HG02885 (cell line): Measurements from ENCODE around the gene RIMS3.
"Not testable (repeated sequence)": the region's sequence is repeated elsewhere in the genome, so short reads cannot be mapped to it uniquely, and the experiment has no call there.

Experiments
- ATAC-seq: cut with Tn5 transposase; IDR thresholded peaks from one replicate; pipeline ENCODE4 v1.9.1; 2021; ENCODE audit warnings: mild to moderate bottlenecking; ENCODE audit not compliant: unreplicated experiment, poor library complexity

RIMS3 gene

DNA sequence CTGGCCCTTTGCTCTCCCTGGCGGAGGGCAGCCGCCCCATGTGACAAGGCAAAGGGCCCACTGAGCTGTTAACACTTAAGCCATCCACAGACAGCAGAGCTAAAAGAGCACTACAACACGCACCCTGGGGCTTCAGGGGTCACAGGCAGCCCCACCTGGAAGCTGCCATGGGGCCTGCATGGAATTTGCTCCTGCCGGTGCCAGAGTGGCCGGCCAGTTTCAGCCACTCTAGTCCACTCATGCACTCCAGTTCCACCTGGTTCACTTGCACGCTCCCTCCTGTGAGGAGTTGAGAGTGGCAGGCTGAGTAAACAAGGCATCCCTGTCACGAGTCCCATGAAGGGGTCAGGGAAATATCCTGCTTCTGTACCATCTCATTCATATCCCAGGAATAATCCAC is 55.3 kb downstream of the RIMS3 start:
- ATAC-seq, result no peak

DNA sequence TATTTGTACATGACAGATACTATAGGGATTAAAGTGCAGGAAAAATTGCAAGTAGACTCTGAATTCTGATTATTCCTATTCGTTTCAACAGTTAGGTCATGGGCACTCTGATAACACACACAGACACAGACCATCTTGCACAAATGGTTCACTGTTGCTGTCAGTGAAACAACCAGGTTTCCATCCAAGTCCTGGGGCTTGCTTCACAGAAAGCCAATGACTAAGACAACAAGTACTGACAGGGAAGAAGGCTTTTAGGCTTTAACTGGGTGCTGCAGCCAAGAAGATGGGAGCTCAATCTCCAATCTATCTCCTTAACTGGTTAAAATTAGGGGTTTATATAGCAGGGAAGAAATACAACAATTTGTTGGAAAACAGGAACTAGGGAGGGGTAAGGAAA is 57.6 kb downstream of the RIMS3 start:
- no peak for ATAC-seq

DNA sequence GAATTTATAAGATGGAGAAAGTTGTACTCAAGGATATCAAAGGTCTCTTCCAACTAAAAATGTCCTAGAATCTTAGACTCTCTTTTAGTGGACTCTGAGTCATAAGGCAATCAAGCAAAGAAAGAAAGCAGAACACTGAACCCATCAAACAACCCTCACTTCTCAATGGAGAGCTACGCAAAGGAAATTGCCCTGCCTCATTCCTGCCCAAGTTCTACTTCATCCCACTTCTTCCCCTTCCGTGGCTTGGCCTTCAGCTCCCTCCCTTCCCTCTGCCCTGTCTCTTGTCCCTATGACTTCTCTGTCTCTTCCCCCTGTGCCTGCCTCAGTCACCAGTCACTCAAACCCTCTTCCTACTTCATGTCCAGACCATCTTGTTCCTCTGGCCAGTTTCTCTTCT is 58.5 kb downstream of the RIMS3 start:
- ATAC-seq, result no peak

DNA sequence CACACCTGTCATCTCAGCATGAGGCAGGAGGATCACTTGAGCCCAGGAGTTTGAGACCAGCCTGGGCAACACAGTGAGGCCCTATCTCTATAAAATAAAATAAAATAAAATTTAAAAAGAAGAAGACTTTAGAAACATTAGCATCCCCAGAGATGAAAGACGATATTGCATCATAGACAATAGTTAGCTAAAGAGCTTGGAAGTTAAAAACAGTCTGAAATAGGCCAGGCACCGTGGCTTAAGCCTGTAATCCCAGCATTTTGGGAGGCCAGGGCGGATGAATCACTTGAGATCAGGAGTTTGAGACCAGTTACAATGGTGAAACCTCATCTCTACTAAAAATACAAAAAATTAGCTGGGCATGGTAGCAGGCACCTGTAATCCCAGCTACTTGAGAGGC is 59.3 kb downstream of the RIMS3 start:
- no peak for ATAC-seq

DNA sequence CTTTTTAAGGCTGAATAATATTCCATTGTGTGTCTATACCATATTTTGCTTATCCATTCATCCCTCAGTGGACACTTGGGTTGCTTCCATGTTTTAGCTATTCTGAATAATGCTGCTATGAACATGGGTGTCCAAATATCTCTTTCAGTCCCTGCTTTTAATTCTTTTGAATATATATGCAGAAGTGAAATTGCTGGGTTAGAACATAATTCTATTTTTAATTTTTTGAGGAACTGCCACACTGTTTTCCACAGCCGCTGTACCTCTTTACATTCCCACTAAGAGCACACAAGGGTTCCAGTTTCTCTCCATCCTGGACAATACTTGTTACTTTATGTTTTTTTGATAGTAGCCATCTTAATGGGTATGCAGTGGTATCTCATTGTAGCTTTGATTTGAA is 65.6 kb downstream of the RIMS3 start:
- ATAC-seq, result no peak

DNA sequence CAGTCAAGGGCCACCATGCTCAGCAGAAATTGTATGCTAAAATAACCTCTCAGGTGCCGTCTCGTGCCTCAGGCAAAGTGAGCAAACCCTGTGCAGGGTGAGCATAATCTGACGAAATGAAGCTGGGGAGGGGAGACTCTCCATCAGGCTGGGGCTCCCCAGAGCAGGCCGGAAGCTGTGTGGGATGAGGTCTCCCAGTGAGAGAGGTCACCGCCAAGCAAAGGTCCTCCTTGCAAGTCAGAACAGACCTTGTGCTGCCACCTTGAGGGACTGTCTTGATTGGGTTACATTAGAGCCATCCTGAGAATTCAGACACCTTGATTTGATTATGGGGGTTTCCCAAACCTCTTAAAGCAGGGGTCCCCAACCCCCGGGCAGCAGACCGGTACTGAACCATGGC is 69.9 kb downstream of the RIMS3 start:
- no peak for ATAC-seq

DNA sequence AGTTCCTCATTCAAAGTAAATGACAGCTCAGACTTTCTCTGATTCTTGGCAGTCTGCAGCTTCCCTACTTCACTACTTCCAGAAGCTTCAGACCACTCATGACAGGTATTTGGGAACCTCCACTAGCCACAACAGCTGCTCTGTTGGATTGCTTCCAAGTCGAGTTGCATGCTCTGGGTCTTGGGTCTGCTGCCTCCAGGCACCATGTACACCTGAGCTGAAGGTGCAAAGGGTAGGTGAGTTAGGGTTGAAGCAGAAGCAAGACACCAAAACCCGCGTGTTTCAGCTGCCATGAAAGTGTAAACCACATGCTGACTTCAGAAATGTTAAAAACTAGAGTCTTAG is 71.3 kb downstream of the RIMS3 start:
- ATAC-seq, result no peak

DNA sequence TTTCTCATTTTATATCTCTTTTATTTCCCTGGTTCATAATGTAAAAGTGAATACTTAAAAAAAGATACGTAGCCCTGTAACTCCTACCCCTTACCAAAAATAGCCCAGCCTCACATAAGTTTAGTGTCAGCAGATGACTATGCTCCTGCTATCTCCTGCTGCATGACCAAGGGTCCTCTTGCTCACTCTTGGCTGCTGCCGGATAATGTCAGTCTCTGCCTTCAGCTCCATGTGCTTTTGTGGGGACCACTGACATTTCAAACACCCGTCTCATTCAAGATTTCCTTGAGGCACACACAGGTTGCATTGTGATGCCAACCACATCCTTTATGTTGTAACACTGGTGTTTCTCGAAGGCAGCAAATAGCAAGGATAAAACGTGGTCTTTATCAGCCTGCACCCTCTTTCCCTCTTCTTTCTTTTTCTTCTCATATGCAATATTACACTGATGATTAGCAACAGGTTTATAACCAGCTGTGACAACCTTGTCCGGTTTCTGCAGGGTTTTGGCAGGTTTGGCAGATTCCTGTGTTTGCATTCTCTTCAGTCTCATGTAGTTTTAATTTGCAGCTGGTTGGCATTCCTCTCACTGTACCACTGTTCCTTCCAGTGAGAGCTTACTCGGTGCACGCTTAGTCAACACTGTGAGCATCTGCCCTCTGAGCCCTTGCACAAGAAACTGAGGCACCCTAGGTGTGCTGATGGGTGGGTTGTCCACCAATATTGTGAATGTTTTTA is 71.9 kb downstream of the RIMS3 start:
- ATAC-seq, result no peak

DNA sequence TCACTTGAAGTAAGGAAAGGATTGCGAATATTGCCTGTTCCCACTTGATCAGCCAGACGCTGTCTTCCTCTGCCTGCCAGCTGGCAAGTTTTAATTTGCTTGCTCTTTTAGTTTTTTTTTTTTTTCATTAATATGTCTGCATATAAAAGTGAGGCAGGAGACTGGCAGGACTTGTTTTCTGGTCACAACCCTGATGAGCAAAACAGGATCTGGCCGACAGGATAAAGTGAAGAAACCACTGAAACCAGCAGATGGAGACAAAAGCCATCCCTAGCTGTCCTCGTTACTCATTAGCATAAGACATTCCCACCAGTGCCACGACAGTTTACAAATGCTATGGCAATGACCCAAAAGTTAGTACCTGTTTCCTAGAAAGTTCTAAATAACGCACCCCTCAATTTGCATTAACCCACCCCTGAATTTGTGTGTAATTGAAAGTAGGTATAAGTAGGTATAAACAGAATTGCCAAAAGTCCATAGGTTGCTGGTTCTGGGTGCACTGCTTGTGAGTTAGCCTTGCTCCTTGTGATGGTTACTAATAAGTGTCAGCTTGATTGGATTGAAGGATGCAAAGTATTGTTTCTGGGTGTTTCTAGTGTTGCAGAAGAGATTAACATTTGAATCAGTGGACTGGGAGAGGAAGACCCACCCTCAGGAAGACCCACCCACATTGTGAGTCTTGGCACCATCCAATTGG is 73.2 kb downstream of the RIMS3 start:
- ATAC-seq, result no peak

DNA sequence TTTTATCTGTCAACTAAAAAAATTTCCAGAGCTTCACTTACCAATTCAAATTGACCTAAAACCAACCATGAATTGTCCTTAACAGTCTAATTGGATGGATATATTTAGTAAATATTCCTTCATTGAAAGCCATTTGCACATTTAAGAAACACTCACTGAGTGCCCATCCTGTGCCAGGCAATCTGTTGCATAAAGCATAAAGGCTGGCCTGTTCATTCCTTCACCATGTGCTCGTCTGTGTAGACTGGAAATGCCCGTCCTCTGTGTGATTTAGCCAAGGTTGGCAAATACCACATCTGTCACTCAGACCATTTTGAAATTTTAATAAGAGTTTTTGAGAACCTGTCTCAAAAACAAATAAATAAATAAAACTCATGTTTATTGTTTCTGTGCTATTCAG is 76.9 kb downstream of the RIMS3 start:
- no peak for ATAC-seq

DNA sequence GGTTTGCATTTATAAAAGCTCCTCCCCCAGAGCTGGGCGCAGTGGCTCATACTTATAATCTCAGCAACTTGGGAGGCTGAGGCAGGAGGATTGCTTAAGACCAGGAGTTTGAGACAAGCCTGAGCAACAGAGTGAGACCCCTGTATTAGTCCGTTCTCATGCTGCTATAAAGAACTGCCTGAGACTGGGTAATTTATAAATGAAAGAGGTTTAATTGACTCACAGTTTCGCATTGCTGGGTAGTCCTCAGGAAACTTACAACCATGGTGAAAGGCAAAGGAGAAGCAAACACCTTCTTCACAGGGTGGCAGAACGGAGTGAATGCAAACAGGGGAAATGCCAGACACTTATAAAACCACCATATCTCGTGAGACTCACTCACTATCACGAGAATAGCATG is 81.5 kb downstream of the RIMS3 start:
- ATAC-seq, result no peak

DNA sequence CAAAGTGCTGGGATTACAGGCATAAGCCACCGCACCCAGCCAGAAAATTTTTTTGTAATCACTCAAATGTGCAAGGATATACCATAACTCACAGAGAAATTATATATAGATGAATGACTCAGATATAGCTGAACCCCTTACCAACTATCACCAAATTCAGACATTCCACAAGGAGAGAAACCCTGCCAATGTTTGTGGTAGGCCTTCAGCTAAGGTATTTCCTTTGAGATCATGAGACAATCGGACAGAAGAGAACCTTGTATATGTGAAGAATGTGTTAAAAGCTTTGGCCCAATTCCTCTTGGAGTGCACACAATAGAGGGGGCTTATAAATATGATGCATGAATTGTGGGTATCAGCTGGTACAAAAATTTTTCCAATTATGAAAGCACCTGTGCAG is 83.4 kb downstream of the RIMS3 start:
- no peak for ATAC-seq

DNA sequence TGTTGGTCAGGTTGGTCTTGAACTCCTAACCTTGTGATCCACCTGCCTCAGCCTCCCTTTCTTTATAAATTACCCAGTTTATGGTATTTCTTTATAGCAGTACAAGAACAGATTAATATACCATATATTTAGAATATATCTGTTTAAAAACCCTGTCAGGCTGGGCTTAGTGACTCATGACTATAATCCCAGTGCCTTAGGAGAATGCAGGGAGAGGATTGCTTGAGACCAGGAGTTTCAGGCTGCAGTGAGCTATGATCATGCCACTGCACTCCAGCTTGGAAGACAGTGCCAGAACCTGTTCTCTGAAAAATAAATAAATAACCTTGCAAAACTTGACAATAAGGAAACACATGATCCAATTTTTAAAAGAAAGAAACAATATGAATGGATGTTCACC is 90.1 kb downstream of the RIMS3 start:
- no peak for ATAC-seq

DNA sequence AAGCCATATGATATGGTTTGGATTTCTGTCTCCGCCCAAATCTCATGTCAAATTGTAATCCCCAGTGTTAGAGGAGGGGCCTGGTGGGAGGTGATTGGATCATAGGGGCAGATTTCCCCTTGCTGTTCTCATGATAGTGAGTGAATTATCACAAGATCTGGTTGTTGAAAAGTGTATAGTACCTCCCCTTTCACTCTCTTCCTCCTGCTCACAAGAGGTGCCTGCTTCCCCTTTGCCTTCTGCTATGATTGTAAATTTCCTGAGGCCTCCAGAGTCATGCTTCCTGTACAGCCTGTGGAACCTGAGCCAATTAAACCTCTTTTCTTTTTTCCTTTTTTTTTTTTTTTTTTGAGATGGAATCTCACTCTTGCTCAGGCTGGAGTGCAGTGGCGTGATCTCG is 90.7 kb downstream of the RIMS3 start:
- not testable (repeated sequence) for ATAC-seq
